HT-29 (cell line): ENCODE data around the gene TSSK6. TPM values are rescaled to one million over a fixed set of nuclear protein-coding genes. Genes with fewer than 3 reads are reported as not detected.

Experiments
- DNase-seq: peaks from one replicate; pipeline ENCODE4 v3.0.0-alpha.2; 2015; ENCODE audit warnings: low spot score
- total RNA-seq: library from RNA; depleted of rRNA; stranded (reverse); fragments of >200 nt; shearing (Covaris generic); gene quantifications from 2 replicates; pipeline ENCODE4 v1.2.3, GENCODE V29; 2014

Gene TSSK6
- total RNA-seq, 1 experiment from 2014 or later = 1.3 TPM

DNA sequence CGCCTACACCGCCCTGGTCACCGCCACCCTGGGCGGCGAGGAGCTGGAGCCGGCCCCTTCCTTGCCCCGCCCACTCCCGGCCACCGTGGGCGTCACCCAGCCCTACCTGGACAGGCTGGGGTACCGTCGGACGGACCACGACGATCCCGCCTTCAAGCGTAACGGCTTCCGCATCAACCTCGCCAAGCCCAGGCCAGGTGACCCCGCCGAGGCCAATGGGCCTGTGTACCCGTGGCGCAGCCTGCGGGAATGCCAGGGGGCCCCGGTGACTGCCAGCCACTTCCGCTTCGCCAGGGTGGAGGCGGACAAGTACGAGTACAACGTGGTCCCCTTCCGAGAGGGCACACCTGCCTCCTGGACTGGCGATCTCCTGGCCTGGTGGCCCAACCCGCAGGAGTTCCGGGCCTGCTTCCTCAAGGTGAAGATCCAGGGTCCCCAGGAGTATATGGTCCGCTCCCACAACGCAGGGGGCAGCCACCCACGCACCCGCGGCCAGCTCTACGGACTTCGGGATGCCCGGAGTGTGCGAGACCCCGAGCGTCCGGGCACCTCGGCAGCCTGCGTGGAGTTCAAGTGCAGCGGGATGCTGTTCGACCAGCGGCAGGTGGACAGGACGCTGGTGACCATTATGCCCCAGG lies 29.7 kb upstream of the TSSK6 start:
- no peak for DNase-seq

DNA sequence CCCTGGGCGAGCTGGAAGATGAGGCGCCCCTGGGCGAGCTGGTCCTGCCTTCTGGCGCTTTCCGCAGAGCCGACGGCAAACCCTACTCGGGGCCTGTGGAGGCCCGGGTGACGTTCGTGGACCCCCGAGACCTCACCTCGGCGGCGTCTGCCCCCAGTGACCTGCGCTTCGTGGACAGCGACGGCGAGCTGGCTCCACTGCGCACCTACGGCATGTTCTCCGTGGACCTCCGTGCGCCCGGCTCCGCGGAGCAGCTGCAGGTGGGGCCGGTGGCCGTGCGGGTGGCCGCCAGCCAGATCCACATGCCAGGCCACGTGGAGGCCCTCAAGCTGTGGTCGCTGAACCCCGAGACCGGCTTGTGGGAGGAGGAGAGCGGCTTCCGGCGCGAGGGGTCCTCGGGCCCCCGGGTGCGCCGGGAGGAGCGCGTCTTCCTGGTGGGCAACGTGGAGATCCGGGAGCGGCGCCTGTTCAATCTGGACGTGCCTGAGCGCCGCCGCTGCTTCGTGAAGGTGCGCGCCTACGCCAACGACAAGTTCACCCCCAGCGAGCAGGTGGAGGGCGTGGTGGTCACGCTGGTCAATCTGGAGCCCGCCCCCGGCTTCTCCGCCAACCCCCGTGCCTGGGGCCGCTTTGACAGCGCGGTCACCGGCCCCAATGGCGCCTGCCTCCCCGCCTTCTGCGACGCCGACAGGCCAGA lies 29.1 kb upstream of the TSSK6 start:
- DNase-seq = no peak

DNA sequence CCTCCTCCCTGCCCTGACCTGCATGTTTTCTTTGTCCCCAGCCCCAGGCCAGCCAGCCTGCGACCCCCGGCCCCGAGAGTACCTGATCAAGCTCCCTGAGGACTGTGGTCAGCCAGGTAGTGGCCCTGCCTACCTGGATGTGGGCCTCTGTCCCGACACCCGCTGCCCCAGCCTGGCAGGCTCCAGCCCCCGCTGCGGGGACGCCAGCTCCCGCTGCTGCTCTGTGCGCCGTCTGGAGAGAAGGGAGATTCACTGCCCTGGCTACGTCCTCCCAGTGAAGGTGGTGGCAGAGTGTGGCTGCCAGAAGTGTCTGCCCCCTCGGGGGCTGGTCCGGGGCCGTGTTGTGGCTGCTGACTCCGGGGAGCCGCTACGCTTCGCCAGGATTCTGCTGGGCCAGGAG lies 28.3 kb upstream of the TSSK6 start:
- DNase-seq = no peak

DNA sequence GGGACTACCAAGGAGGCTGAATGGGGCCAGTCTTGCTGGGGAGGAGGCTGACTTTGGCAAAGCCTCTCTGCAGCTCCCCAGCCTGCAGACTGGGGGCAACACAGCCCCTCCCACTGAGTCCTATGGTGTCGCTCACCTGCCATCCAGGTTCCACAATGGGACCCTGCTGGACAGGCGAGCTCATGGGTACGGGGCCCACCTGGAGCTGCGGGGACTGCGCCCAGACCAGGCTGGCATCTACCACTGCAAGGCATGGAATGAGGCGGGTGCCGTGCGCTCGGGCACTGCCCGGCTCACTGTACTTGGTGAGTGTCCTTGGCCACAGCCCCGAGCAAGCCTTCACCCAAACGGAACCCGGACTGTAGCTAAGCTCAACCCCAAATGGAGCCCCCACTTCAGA lies 27.8 kb upstream of the TSSK6 start:
- no peak for DNase-seq

DNA sequence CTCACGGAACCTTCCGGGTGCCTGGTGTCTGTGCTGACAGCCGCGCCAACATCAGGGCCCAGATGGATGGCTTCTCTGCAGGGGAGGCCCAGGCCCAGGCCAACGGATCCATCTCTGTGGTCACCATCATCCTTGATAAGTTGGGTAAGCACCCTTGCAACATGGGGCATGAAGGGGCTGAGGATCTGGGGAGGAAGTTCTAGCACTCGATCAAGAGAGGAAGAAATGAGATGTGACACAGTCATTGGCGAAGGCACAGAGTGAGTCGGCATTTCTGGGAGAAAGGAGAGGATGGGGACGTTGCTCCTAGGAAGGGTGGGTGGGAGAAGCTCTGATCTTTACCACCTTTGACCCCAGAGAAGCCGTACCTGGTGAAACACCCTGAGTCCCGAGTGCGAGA lies 27.2 kb upstream of the TSSK6 start:
- no peak for DNase-seq

DNA sequence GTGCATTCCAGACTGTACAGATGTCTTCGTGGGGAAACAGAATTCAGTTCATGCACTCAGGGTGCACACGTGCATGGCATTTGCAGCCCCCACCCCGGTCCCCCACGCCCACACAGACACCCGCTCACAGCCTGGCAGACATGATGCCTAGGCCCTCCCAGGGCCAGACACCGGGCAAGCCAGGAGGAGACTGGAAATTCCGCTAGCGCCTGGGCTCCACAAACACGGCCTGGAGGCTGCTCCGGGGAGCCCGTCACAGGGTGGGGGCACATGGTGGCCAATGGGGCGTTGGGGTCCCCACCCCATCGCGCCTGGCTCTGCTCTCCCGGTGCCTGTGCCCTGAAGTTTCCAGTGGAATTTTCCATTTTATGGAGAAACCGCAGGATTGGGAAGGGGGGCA lies 26.3 kb upstream of the TSSK6 start:
- DNase-seq = no peak

DNA sequence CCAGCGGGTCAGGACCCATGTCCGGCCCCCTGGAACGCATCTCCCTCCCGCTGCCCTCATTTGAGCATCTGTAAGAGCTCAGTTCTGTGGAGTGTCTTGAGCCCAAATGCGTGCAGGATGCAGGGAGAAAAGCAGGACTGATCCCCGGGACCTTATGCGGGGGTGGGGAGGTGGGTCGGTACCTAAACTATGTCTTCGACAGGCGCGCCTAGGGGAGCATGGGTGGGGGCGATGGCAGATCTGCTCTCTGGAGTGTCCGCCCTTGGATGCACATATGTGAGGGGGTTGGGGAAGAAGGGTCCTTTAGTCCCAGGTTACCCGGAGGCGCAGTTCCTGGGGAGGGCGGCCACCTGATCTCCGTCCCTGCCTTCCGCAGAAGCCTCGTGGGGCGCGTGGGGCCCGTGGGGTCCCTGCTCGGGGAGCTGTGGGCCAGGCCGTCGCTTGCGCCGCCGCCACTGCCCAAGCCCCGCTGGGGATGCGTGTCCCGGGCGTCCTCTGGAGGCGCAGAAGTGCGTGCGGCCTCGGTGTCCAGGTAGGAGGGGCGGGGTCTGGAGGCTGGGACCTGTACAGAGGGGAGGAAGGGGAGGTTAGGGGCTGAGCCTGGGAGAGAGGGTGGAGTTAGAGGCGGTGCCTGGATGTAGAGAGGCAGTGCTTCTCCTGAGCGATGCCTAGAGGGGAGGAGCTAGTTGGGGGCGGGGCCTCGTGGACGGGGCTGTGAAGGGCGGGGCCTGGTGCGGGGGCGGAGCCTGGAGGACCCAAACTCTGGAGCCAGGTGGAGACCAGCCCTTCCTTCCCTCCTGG lies 25.6 kb upstream of the TSSK6 start:
- DNase-seq = no peak

DNA sequence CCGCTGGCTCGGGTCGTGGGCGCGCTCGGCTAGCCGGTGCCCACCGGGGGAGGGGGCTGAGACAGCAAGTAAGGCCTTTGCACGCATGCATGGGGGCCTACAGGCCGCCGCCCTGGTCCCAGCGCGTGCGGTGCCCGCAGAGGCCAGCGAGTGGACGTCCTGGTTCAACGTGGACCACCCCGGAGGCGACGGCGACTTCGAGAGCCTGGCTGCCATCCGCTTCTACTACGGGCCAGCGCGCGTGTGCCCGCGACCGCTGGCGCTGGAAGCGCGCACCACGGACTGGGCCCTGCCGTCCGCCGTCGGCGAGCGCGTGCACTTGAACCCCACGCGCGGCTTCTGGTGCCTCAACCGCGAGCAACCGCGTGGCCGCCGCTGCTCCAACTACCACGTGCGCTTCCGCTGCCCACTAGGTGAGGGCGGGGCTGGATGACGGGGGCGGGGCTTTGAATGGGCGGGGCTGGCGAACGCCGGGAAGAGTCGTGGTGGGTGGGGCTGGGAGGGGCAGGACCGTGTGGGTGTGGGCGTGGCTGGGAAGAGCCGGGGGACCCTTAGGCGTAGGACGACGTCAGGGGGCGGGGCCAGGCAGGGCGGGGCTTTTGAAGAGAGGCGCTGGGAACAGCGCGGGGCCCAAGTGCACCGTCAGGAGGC lies 24.8 kb upstream of the TSSK6 start:
- DNase-seq = no peak

DNA sequence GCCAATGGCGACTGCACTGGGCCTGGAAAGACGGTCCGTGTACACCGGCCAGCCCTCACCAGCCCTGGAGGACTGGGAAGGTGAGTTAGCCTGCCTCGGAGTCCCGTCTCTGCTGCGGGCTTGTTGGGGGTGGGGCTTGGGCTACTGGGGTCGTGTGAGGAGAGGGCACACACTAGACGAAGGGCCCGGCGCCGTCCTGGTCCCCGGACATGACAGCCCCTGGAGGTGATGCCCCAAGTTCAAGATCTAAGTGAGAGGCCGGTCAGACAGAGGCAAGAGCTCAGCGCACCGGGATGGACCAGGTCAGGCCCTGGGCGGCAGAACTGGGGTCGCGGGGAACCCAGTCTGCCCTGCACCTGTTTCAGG lies 24.3 kb upstream of the TSSK6 start:
- DNase-seq = no peak

DNA sequence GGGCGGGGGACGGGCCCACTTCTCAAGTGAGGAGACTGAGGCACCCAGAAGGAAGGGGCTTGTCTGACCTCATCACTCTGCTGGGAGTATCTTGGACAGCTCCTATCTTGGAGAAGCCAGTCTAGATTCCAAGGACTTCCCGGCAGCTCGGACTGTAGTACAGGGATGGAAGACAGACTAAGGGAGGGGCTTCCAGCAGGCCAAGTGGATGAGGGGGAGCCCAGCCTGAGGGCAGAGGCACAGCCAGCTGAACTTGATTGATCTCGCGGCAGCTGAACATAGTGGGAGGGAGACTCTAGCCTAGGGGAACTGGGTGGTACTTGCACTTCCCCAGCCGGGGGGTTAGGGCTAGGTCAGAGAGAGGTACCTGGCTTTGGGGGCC lies 23.4 kb upstream of the TSSK6 start:
- DNase-seq = no peak

DNA sequence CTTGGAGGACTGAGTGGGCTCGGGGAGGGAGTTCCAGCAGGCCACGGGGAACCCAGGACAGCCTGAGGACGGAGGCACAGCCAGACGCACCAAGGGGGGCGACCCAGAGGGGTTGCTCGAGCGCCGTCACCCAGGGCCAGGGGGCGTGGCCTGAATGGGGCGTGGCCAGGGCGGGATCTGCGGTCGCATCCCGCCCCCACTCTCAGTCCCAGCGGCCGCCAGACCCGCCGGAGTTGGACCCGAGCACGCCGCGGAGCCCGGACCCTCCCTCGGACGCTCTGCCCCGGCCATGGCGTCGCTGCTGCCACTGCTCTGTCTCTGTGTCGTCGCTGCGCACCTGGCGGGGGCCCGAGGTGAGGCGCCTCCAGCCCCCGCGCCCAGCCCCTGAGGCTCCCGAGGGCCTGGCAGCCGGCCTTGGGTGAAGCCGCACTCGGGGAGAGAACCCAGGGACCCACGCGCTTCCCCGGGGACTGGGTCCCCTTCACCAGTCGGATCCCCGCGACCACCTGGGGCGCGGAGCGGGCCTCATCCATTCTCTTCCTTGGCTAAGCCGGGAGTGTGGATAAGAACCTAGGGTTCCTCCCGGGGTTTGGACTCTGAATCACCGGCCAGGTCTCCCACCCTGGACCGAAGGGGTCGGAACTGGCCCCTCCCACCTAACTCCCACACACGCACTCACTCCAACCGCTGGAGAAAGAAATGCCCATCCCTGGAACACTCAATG lies 22.9 kb upstream of the TSSK6 start, which contains the start of gene CILP2:
CILP2 (plus strand) TSS at position 205 of the 724 bp plus-strand sequence; CDS start at position 290, 85 bp downstream.
- no peak for DNase-seq

DNA sequence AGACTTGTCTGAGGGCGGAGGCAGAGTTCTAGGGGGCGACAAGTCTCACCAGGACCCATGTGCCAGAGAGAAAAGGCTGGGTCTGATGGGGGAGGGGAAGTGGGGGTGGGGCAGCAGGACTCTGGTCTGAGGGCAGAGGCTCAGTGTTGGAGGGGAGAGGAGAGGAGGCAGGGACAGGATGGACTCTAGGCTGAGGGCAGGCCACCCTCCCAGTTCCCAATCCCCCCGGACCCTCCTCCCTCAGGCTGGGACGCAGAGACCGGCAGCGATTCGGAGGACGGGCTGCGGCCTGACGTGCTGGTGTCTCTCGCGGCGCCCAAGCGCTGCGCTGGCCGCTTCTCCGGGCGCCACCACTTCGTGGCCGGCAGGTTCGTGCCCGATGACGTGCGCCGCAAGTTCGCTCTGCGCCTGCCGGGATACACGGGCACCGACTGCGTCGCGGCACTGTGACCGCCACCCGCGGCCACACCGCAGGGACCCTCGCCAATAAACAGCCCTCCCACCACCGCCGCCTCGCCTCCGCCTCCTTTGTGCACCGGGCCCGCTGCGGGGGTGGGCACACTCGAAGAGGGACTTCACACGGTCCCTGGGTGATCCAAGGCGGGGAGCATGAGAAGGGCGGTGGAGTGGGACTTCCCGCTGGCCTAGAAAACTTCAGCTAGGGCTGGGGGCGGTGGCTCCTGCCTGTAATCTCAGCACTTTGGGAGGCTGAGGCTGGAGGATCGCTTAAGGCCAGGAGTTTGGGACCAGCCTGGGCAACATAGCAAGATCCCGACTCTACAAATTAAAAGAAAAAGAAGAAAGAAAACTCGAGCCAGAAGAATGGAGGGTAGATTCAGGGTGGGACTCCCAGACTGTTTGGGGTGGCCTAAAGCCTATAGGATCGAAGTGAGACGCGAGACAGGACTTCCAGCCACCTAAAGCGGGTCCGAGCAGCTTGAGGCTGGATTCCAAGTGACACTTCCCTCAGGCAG lies 22.0 kb upstream of the TSSK6 start:
- no peak for DNase-seq

DNA sequence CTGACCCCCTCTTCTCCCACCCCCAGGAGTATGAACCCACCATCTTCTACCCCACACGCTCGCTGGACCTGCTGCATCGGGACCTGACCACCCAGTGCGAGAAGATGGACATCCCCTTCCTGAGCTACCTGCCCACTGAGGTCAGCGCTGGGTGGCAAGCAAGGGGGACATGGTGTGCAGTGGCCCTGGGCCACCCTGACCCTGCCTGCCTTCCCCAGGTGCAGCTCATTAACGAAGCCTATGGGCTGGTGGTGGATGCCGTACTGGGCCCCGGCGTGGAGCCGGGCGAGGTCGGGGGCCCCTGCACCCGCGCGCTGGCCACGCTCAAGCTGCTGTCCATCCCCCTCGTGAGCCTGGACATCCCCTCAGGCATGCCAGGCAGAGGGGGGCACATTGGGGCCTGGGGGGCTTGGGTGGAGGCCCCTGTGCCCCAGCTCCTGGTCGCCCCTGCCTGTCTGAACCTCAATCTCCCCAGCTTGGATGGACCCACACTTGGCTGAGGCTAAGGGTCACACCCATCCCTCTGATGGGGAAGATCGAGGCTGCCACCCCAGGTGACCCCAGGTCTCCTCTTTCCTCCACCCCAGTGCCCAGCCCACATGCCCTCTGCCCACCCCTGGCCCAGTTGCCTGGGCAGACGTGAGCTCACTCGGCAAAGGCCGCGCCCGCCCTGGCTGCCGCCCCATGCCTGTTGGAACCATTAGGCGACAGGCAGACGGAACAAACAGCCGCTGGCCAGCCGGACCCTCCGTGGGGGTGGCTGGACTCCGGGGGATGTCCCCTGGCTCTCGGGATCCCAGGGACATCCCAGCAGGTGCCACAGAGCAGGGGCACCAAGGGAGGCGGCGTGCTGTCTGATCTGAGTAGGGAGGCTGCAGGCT lies 20.2 kb upstream of the TSSK6 start:
- DNase-seq = no peak

DNA sequence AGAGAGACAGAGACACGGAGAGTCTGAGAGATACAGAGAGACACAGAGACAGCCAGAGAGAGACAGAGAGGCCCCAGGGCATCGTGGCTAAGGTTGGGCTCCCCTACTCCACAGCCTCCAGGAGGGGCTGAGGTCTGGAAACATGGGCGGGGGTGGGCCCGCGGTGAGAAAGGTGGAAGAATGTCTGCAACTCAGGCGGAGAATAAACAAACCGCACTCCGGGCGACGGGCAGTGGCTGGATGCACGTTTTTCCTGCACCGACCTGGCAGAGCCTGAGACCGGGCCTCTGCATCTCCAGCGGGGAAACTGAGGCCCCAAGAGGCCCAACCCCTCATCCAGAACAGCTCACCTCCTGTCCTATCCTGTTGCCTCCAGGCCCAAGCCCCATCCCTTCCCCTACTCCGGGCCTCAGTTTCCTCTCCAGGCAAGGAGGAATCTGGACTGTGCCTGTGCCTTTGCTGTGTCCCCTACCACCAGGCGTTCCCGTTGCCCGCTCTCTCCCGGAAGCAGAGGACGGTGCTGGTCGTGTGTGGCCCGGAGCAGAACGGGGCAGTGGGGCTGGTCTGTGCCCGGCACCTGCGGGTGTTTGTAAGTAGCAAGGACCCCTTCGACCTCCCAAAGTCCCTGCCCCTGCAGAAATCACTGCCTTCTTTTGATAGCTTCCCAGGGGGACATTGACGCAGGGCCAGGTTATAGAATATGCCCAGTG lies 19.4 kb upstream of the TSSK6 start:
- DNase-seq = no peak

DNA sequence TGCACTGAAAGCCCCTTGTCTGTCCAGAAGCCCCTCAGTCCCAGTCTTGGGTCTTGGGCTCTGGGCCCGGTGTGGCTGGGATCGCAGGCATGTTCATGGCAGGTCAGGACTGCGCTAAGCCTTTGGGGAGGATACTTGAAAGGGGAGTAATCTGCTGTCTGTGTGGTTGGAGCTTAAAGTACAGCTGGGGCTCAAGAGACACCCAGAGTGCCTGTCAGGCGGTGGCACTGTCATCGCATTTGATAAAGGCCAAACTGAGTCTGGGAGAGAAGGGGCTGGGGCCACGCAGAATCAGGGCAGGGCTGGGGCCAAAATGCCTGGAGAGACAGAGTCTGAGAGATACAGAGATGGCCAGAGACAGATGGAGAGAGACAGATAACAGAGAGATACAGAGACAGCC lies 18.5 kb upstream of the TSSK6 start:
- DNase-seq = no peak

DNA sequence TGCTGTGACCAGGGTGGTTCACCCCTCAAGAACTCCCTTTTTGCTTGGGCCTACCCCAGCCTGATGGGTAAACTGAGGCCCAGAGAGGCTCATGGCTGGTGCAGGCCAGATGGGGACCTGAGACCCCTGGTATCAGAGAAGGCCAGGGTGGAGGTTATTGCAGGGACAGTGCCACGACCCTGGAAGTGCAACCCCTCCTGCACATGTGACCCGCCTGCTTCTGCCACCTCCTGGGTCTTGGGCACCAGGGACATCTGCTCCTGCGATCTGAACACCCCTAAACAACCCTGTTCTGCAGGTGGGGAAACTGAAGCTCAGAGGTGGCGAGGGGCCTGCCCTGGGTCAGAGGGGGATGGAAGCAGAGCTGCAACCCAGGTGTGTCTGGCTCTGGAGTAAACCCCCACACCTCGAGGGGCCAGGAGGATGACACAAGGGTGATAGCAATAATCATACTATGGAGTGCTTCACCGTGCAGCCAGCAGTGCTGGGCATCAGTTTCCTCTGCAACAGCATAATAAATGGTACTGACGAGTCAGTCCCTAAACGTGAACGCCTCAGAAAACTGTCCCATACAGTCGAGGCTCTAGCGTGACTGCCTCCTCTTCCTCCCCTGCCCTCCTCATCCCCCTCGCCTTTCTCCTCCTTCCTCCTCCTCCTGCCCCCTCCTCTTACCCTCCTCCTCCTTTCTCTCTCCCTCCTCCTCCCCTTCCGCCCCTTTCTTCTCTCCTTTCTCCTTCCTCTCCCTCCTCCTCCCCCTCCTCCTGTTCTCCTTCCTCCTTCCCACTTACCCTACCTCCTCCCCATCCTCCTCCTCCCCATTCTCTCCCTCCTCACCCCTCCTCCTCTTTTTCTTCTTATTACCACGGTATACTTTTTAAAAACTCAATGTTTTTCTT lies 17.7 kb upstream of the TSSK6 start:
- no peak for DNase-seq

DNA sequence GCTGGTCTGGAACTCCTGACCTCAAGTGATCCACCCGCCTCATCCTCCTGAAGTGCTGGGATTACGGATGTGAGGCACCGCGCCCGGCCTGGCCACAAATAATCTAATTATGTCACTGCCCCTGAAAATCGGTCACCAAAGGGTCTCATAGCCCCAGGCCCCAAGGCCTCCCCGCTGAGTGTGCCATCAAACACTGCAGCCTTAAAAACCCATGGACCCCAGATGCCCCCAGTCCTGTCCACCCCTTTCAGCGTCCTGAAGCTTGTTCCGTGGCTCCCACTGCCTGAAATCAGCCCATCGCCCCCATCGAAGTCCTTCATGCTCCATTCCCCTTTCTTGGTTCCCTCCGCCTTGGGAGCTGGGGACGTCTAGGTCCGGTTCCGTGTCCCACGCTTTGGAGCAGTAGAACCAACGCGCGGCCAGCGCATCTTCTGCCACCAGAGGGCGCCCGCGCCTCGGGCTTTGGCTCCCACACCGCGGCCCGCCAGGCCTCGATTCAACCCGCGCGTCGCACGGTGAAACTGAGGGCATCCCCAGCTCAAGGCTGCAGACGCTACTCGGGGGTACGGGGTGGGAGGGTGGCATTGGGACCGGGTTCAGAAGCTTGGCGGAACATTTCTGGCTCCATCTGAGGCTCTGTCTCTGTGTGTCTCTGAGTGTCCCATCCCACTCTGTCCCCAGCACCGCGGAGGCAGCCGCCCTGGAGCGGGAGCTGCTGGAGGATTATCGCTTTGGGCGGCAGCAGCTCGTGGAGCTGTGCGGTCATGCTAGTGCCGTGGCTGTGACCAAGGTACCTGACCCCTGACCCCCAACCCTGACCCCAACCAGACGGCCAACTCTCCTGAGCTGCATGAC lies 16.8 kb upstream of the TSSK6 start:
- peak; percentile 74 for DNase-seq
